ENCODE measurements around the gene WASHC3.

DNA sequence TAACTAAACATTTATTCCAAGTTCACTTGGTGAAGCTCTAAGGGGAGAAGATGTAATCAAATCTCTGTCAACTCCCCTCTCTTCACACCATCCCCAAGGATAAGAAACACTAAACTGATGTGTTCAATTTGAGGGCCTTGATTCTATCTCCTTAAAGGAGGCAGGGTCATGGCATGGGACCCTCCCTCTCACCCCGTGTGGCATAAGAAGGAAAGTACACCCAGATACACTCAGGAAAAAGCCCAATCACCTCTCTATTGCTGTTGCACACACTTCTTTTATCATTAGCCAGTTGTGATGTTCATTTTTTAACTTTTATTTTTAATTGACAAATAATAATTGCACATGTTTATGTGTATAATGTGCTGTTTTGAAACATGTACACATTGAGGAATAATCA is 35.1 kb downstream of the WASHC3 start:
- TF ChIP-seq, protein P1, sequence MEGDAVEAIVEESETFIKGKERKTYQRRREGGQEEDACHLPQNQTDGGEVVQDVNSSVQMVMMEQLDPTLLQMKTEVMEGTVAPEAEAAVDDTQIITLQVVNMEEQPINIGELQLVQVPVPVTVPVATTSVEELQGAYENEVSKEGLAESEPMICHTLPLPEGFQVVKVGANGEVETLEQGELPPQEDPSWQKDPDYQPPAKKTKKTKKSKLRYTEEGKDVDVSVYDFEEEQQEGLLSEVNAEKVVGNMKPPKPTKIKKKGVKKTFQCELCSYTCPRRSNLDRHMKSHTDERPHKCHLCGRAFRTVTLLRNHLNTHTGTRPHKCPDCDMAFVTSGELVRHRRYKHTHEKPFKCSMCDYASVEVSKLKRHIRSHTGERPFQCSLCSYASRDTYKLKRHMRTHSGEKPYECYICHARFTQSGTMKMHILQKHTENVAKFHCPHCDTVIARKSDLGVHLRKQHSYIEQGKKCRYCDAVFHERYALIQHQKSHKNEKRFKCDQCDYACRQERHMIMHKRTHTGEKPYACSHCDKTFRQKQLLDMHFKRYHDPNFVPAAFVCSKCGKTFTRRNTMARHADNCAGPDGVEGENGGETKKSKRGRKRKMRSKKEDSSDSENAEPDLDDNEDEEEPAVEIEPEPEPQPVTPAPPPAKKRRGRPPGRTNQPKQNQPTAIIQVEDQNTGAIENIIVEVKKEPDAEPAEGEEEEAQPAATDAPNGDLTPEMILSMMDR (conservative IDR thresholded peaks at IDR 0.05; ENCODE audit: low read depth, low read length), result no peak; the same call in 1 of the 2 replicates
- TF ChIP-seq EZH2phosphoT487 (IDR thresholded peaks at IDR 0.05; ENCODE audit: borderline replicate concordance, low read length) (no peak), EZH2 (IDR thresholded peaks at IDR 0.05; ENCODE audit: low read length, unreplicated experiment) (no peak)
